WERI-Rb-1 (cell line): ENCODE measurements around the gene RNF10.

Experiments used
- DNase-seq: peaks from one replicate; pipeline ENCODE4 v3.0.0-alpha.2; 2020
- H3K27ac ChIP-seq: fragments of 250-450 bp; sonication (Bioruptor Pico); 2 replicates; pipeline ENCODE4 v1.5.1; 2020; ENCODE audit warnings: mild to moderate bottlenecking, moderate library complexity
- H3K27me3 ChIP-seq: fragments of 250-450 bp; sonication (Bioruptor Pico); 2 replicates; pipeline ENCODE4 v1.5.1; 2021; ENCODE audit warnings: mild to moderate bottlenecking, low read depth, moderate library complexity; ENCODE audit not compliant: insufficient read depth, severe bottlenecking
- H3K36me3 ChIP-seq: fragments of 250-450 bp; sonication (Bioruptor Pico); 2 replicates; pipeline ENCODE4 v1.5.1; 2020; ENCODE audit warnings: mild to moderate bottlenecking, moderate library complexity
- H3K4me3 ChIP-seq: 2 replicates; pipeline ENCODE4 v1.5.1; 2011; ENCODE audit warnings: low read depth, mild to moderate bottlenecking, control low read depth, low read length
- H3K9me3 ChIP-seq: fragments of 250-450 bp; sonication (Bioruptor Pico); 2 replicates; pipeline ENCODE4 v1.5.1; 2021; ENCODE audit warnings: mild to moderate bottlenecking, moderate library complexity; ENCODE audit not compliant: severe bottlenecking
- TF ChIP-seq, protein P1 (sequence below): IDR thresholded peaks from 2 replicates; pipeline ENCODE4 v1.5.1; 2011; ENCODE audit warnings: low read depth, mild to moderate bottlenecking, control low read depth, inconsistent platforms, low read length

The RNF10 gene

DNA sequence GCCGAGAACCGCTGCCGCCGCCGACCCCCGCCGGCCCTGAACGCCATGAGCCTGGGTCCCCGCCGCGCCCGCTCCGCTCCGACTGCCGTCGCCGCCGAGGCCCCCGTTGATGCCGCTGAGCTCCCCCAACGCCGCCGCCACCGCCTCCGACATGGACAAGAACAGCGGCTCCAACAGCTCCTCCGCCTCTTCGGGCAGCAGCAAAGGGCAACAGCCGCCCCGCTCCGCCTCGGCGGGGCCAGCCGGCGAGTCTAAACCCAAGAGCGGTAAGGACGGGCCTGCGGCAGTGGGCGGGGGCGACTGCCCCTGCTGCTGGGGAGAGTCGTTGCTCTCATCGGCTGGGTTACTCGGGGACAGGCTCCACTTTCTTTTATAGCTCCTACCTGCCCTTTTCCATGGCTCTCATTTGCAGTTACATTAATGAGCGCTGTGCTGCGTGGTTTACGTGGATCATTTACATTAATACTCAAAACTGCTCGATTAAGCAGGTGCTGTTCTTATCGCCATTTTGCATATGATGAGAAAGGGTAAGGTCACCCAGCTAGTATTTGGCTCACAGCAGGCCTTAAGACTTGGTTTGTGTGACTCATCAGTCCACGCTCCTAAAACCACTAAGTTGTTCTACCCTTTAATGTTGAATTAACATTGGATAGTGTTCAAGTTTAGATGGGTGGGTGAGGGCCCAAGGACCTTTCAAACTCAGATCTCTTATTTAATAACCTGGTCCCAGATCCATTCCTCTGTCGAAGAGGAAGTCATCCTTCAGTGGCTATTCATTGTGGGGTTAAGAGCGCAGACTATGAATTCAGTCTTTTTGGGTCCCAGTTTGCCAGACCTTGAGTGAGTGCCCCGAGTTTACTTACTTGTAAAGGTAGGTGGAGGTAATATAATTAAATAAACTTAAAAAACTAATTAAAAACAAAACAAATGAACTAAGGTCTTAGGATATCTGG lies 823 bp downstream of the RNF10 start:
- no peaks in the 10 kb centered on the region for H3K27me3 ChIP-seq
- H3K27ac ChIP-seq = peak overlapping the region; percentile 85
- TF ChIP-seq, protein P1, sequence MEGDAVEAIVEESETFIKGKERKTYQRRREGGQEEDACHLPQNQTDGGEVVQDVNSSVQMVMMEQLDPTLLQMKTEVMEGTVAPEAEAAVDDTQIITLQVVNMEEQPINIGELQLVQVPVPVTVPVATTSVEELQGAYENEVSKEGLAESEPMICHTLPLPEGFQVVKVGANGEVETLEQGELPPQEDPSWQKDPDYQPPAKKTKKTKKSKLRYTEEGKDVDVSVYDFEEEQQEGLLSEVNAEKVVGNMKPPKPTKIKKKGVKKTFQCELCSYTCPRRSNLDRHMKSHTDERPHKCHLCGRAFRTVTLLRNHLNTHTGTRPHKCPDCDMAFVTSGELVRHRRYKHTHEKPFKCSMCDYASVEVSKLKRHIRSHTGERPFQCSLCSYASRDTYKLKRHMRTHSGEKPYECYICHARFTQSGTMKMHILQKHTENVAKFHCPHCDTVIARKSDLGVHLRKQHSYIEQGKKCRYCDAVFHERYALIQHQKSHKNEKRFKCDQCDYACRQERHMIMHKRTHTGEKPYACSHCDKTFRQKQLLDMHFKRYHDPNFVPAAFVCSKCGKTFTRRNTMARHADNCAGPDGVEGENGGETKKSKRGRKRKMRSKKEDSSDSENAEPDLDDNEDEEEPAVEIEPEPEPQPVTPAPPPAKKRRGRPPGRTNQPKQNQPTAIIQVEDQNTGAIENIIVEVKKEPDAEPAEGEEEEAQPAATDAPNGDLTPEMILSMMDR = no peak
- H3K36me3 ChIP-seq = peaks cover 44% of the 10 kb centered on the region
- H3K4me3 ChIP-seq = peak overlapping the region; percentile 68
- H3K9me3 ChIP-seq = no peaks in the 10 kb centered on the region
- peak; percentile 58 for DNase-seq

DNA sequence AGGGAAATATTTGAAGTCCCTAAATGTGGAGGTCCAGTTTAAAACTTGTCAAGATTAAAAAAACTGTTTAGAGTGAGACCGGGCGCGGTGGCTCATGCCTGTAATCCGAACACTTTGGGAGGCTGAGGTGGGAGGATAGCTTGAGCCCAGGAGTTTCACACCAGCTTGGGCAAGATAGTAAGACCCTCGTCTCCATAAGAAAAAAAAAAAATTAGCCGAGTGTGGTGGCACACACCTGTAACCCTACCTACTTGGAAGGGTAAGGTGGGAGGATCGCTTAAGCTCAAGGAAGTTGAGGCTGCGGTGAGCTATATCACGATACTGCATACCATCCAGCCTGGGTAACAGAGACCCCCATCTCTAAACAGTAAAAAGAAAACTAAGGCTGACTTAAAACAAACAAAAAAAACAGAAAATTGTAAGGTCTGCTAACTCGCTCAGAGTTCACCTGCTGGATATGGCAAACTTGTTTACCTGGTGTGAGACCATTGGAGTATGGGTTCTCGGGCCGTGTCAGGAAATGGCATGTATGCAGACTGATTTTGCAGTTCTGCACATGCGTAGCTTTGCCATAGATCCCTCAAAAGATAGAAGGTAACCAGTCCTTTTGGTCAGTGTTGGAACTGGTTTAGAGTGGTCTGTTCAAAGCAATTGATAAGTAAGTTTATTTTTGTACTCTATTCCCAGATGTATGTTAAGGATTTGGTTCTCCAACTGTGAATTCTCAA lies 2.1 kb downstream of the RNF10 start:
- TF ChIP-seq, protein P1 = no peak
- no peak overlapping the region for H3K27ac ChIP-seq

DNA sequence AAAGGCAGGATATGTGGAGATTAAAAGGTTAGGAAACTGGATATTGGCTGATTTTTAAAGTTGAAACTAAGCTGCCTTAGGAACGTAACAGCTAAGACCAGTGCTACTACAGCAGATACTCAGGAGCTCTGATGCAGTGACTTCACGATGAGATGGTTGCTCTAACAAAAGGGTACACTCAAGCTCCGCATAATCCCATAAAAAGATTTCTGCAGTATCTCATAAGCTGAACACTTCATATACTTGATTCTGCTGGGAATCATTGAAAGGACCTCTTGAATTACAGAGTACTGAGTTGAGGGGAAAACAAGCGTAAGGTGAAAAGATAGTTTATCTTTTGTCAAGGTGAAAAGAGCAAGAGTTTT lies 3.7 kb downstream of the RNF10 start:
- Histone ChIP-seq H3K4me3 (no peak overlapping the region), H3K27ac (peak overlapping the region; percentile 28), H3K9me3 (no peaks in the 10 kb centered on the region), H3K27me3 (no peaks in the 10 kb centered on the region), H3K36me3 (peaks cover 61% of the 10 kb centered on the region)
- no peak for DNase-seq
- TF ChIP-seq, protein P1 = no peak

More for the DNA sequence above, 2.1 kb downstream of the RNF10 start:
- H3K9me3 ChIP-seq = no peaks in the 10 kb centered on the region
- no peak for DNase-seq
- no peaks in the 10 kb centered on the region for H3K27me3 ChIP-seq
- H3K36me3 ChIP-seq = peaks cover 52% of the 10 kb centered on the region
- no peak overlapping the region for H3K4me3 ChIP-seq

DNA sequence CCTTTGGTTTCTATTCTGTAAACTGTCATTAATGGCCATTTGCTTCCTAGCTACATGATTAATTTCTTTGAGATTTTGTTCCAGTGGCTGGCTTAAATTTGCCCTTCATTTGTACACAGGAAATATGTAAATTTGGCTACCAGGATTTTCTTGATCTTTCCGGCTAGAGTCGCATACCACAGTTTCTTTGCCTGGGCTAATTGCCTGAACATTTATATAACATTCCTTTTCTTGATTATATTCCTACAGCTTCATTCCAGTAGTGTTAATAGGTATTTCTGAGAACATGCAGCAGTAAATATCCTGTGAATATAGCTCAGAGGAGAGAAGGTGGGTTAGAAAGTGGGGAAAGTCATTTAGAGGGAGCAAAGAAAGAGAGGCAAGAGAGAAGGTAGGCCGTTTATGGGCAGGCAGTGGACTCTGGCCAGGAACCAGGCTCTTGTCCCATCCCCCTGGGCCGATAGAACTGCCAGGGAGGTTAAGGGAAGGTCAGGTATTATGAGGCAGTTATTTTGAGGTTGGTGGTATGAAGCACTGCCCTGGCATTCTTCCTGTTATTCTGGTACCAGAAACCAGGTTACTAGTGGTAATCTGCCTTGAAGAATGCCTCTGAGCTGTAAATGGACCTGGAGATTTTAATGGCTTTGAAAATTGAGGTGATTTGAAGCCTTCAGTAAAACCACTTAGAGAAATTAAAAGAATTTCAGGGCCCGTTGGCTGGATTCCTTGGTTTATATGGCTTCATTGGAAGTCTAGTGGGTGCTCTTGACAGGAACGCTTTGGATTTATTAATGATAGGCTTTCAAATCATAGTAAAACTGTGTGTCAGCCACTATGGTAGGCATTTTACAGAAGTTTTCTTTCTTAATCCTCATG lies 4.4 kb downstream of the RNF10 start:
- Histone ChIP-seq H3K9me3 (no peaks in the 10 kb centered on the region), H3K36me3 (peaks cover 66% of the 10 kb centered on the region), H3K4me3 (no peak overlapping the region), H3K27me3 (no peaks in the 10 kb centered on the region), H3K27ac (no peak overlapping the region; the same call in 1 of the 2 replicates)
- TF ChIP-seq, protein P1 = no peak
- DNase-seq = no peak

DNA sequence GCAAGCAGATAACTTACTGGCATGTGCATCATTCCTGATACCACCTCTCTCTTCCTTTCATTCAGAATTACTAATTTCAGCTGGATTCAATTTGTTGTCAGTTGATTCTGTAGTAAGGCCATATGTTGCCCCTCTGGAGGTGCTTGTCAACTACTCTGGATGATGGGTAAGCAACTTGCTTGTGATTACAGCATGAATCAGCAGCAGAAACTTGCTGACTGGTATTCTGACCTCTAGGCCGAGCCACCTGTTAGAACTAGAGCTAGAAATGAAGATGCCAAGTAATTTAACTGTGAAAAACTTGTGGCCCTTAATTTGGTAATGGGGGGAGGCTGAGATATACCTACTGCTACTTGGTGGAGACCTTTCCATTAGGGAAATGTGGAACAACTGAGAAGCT lies 5.1 kb downstream of the RNF10 start:
- TF ChIP-seq, protein P1 = no peak
- no peak for DNase-seq
- Histone ChIP-seq H3K4me3 (no peak overlapping the region), H3K27me3 (no peaks in the 10 kb centered on the region), H3K27ac (no peak overlapping the region), H3K9me3 (no peaks in the 10 kb centered on the region), H3K36me3 (peaks cover 70% of the 10 kb centered on the region)
